NCI-H146 (cell line): ENCODE measurements around the gene FRYL.
A peak's percentile ranks its signal among the peaks of the same experiment; 100 is the strongest.

Source experiments
- DNase-seq: peaks from one replicate; lab custom pipeline; 2025; lab: John Stamatoyannopoulos, UW

FRYL gene

GRCh38 chr4:48556268-48556667, 223.8 kb downstream of the FRYL start:
- DNase-seq, result no peak

GRCh38 chr4:48554606-48555005, 225.5 kb downstream of the FRYL start:
- no peak for DNase-seq

GRCh38 chr4:48553720-48554119, 226.4 kb downstream of the FRYL start:
- DNase-seq, result no peak

- DNase-seq, result peak; percentile 9
These were observed 233.7 kb downstream of the FRYL start for GRCh38 chr4:48546336-48546735.

GRCh38 chr4:48543796-48544195, 236.3 kb downstream of the FRYL start:
- no peak for DNase-seq

GRCh38 chr4:48542888-48543287, 237.2 kb downstream of the FRYL start:
- no peak for DNase-seq

- no peak for DNase-seq
These were observed 240.5 kb downstream of the FRYL start for GRCh38 chr4:48539597-48539996.

- DNase-seq, result peak; percentile 83
These were observed 241.7 kb downstream of the FRYL start for GRCh38 chr4:48538358-48538757.

- DNase-seq, result no peak
These were observed 253.7 kb downstream of the FRYL start for GRCh38 chr4:48526406-48526805.

GRCh38 chr4:48518143-48518542, 261.9 kb downstream of the FRYL start:
- DNase-seq, result no peak

GRCh38 chr4:48509543-48509942, 270.5 kb downstream of the FRYL start:
- DNase-seq, result no peak

GRCh38 chr4:48506716-48507115, 273.4 kb downstream of the FRYL start:
- DNase-seq, result no peak

- DNase-seq, result no peak
These were observed 275.7 kb downstream of the FRYL start for GRCh38 chr4:48504352-48504751.

- DNase-seq, result no peak
These were observed 276.1 kb downstream of the FRYL start for GRCh38 chr4:48504026-48504330.

GRCh38 chr4:48503233-48504025, 276.6 kb downstream of the FRYL start:
- DNase-seq, result no peak

GRCh38 chr4:48499551-48500066, 280.5 kb downstream of the FRYL start:
- no peak for DNase-seq

- no peak for DNase-seq
These were observed 281.2 kb downstream of the FRYL start for GRCh38 chr4:48498895-48499294.

- no peak for DNase-seq
These were observed 284.1 kb downstream of the FRYL start for GRCh38 chr4:48495941-48496340.

- DNase-seq, result no peak
These were observed 286.5 kb downstream of the FRYL start for GRCh38 chr4:48493452-48494100.

GRCh38 chr4:48491514-48492176, 288.4 kb downstream of the FRYL start:
- DNase-seq, result no peak

GRCh38 chr4:48490680-48491513, 289.2 kb downstream of the FRYL start:
- DNase-seq, result no peak

GRCh38 chr4:48490012-48490679, 289.9 kb downstream of the FRYL start, which contains the start of gene ZAR1:
Gene ZAR1, plus strand, starts transcription at chr4:48490252. Its CDS starts 40 bp downstream, at chr4:48490292.
- DNase-seq, result peak; percentile 71
